NCI-H146 (cell line): ENCODE results near the gene SREBF2.

Experiments used
- DNase-seq: peaks from one replicate; lab custom pipeline; 2025; lab: John Stamatoyannopoulos, UW

The SREBF2 gene

DNA sequence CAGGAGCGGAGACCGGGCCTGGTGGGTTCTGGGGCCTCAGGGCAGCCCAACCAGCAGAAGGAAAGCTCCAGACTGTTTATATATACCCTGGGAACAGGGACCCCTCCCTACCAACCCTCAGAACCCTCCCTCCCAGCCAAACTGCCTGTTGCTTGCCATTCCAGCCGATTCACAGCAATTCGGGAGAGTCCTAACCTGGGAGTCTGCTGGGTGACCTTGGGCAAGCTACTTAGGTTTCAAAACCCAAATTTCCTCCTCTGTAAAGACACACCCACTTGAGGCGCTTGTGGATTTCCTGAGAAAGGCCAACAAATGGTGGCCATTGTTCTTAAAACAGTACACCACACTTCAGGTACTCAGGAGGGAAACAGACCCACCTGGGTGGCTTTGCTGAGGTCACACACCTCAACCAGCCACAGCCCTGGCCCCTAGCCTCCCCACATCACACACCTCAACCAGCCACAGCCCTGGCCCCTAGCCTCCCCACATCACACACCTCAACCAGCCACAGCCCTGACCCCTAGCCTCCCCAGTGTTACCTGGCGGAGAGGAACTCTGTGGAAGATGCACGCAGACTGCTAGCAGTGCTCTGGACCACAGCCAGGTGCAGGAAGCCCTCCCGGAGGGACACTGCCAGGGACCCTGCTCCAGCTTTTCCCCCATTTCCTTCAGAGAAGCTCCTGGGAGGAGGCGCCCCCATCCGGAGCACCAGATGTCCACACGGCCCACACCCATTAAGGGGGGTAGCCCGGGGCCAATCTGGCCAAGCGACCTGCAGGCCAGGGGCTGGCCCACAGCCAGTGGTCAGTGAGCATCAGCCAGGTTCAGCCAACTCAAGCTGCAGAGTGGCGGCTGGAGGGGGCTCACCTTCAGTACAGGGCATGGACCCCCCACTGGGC, 75.8 kb downstream of the SREBF2 start:
- DNase-seq = no peak

DNA sequence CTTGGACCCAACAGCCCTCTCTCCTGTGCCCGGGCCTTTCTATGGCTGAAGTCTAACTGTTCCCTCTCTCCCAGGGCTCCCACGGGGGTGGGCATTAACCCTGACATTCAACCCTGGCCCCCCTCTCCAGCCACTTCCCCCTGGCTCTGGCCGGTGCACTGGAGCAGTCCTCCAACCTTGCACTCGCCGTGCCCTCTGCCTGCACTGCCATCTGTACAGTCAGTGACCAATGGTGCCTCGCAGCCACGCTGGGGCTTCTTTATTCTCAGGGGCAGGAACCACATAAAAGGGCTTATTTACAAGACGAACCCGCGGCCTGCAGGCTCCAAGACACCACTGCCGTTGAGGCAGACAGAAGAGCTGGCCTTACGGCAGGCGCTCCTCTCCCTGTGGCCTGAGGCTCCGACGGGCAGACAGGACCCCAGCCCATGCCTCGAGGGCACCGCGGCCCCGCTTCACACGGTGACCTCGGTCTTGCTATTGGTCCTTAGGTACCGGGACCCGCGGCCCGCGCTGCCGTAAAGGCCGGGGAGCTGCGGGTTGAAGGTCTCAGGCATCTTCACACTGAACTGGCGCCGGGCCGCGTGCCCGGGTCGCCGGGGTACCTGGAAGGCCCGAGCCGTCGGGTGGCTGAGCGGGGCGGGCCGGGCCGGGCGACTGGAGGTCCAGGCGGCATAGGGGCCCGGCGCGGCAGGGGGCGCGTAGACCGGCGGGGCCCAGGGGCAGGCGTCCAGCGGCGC, 76.6 kb downstream of the SREBF2 start:
- DNase-seq = no peak

- no peak for DNase-seq
Measured at GRCh38 chr22:41910050-41911000, 77.4 kb downstream of the SREBF2 start.

DNA sequence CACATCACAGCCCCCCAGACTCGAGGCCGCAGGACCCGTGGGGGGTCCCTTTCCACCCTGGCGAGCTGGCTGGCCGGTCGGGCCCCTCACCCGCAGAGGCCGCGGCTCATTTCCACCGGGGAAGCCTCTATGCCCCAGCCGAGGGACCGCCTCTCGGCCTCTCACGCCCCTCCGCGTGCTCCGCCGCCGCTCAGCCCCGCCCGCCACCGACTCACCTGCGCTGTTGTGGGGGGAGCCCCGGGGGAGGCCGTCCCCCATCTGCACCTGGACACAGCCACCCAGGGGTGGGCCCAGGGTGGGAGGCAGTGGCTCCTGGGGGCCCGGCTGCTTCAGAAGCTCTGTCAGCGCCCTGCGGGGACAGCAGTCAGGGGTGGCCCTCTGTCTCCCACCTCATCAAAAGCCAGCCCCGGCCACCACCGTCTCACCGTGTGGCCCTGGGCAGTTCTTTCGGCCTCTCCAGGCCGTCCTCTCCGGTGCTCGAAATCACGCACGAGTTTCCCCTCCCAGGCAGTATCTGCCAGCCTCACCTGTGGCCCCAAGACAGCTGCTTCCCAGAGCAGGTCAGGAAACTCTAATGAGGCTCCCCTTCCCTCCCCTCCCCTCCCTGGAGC, 78.2 kb downstream of the SREBF2 start:
- no peak for DNase-seq

- DNase-seq = no peak
Measured at GRCh38 chr22:41912338-41913039, 79.6 kb downstream of the SREBF2 start.

GRCh38 chr22:41913040-41913719, 80.3 kb downstream of the SREBF2 start:
- no peak for DNase-seq

- DNase-seq = peak; percentile 37
Measured at GRCh38 chr22:41913842-41914534, 81.1 kb downstream of the SREBF2 start.

DNA sequence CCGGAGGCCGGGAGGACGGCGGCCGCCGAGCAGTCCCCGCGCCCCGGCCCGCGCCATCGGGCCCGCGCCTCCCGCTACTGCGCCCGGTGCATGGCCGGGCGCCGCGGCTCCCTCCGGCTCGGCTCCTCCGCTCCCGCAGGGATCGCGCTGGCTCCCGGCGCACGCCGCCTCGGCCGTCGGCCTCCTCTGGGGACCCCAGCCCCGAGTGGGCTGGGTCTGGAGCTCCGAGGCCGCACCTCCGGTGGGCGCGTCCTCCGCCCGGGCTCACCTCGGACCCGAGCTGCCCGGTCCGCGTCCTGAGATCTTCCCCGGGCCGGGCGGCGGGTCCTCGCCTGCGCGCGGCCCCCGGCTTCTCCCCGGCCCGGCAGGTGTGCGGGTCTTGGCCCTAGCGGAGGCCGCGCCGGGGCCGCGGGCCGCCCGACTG, 81.7 kb downstream of the SREBF2 start:
- DNase-seq = peak; percentile 50

DNA sequence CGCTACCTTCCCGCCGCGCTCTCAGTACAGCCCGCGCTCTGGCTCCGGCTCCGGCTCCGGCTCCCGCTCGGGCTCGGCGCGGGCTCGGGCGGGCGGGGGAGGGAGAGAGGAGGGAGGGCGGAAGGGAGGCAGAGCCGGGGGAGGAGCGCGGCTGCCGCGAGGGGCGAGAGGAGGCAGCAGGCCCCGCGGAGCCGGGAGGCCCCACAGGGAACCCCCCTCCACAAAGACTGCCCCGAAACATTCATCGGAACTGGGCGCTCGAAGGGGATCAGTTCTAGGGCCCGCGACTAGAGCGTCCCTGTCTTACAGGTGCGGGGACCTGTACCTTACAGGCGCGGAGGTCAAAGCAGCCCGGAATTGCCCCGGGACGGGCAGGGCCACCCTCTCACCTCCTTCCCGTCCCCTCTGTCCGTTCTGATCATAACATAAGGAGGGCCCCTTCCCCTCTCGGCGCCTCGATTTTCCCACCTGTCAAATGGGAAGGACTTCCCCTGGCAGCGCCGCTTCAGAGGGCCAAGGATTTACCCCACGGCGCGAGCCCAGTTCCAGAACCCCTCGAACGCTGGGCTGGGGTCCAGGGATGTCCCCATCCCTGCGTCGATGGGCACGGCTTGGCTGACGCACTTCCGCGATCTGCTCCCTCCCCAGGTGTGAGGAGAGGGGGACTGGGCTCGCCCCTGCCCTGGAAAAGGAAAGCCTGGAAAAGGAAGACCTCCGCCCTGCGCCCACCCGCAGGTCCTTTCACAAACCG, 82.3 kb downstream of the SREBF2 start, which contains the start of gene SHISA8:
SHISA8 (minus strand) TSS at position 40 of the 751 bp plus-strand sequence. CDS start 407 bp downstream, outside the sequence.
- DNase-seq = peak; percentile 52

- no peak for DNase-seq
Measured at GRCh38 chr22:41915786-41916493, 83.0 kb downstream of the SREBF2 start.

- no peak for DNase-seq
Measured at GRCh38 chr22:41916745-41917358, 83.9 kb downstream of the SREBF2 start.

- DNase-seq = peak; percentile 60
Measured at GRCh38 chr22:41917375-41917902, 84.5 kb downstream of the SREBF2 start.

DNA sequence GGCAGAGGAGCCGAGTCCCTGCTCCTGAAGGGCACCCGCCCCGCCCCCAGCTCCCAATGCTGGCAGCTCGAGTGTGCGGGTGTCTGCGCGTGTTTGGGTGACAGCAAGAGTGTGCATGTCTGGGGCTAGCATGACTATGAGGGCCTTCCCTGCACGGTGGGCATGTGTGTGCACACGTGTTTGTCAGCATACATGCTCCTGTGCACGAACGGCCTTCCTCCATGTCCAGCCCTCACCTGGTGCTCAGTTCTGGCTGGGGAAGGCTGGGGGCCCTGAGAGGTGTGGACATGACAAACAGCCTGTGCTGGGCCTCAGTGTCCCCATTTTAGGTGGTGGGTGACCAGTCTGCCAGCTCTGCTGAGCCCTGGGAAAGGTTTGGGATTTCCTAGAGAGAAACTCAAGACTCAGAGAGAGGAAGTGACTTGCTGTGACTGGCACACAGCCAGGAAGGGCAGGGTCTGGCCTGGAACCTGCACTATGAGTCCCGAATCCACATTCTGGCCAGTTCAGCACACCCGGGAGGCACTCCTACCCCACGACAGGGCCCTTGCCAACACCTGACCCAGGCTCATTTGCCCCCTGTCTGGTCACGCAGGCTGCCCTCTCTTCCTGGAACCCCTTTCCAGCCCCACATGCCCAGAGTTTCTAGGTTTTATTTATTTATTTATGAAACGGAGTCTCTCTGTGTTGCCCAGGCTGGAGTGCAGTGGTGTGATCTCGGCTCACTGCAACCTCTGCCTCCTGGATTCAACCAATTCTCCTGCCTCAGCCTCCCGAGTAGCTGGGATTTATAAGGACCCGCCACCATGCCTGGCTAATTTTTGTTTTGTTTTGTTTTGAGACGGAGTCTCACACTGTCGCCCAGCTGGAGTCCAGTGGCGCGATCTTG, 85.2 kb downstream of the SREBF2 start:
- DNase-seq = peak; percentile 22

DNA sequence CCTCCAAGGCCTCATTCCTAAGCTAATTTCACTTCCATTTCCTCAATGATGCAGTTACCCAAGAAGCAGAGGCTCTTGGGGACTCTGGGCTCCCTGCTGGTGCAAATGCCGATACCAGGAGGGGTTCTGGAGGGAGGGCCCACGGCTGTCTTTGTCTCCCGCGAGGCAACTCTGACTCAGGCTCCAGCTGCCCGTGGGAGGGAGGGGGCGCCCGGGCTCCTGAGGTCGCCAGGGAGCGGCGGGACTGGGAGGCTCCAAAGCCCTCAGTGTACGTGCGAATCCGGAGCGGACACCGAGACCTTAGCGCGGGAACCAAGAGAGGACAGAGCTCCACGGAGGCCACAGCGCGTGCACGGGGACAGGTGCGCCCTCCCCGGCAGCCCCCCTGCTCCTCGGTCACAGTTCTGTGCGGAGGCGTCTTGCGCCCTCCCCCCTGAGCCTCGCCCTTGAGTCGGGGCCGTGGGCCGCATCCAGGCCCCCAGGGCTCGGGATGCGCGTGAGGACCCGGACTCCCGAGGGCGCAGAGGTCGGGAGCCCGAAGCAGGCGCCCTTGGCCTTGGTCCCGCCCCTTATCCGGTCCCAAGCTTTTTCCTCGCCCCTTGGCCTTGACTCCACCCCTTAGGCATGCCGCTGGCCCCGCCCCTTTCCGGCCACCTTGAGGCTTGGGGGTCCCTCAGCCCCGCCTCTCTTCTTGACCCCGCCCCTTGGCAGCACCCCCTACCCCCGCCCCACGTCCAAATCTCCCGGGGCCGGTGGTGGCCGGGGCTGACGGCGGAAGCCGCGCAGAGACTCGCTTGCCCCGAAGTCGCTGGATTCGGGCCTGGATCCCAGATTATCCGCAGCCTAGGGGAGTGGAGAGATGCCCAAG, 86.7 kb downstream of the SREBF2 start:
- DNase-seq = no peak

DNA sequence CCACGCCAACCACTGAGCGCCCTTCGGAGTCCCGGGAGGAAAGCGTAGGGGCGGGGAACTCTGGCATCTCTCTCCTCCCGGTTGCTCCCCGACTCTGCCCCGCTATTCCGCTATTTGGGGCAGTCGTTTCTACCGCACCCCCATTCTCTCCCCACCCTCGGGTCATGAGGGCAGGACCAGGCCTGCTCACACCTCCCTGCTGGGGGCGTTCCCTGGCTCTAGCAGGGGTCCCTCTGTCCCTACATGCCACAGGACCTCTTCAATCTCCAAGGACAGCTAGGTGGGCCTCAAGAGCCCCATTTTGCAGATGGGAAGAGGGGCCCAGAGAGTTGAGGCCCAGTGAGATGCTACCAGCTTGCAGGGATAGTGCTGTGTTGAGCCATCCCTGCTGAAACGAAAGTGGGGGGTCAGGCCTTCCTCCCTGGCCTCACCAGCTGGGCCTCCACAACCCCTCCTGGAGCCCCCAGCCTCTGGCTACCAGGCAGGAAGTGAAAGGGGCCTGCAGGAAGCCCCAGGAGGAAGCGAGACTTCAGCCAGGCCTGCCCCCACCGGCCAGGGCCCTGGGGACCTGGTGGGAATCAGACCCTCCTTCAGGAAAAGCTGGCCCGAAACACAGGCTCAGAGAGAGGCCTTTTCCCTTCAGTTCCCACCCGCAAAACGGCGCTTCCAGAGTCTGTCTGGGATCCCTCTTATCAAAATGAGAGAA, 87.5 kb downstream of the SREBF2 start:
- DNase-seq = no peak
